Astrocyte of the cerebellum (primary cell): ENCODE results near the gene HEPHL1.
"Not testable (repeated sequence)": the region's sequence is repeated elsewhere in the genome, so short reads cannot be mapped to it uniquely, and the experiment has no call there.

ENCODE experiments used
- DNase-seq: peaks from one replicate; pipeline ENCODE4 v3.0.0-alpha.2; 2011; ENCODE audit warnings: low read depth
- H3K4me3 ChIP-seq: 2 replicates; pipeline ENCODE4 v1.5.1; 2011; ENCODE audit warnings: mild to moderate bottlenecking, low read depth, low read length, moderate library complexity
- in situ Hi-C: cut with HindIII; loops from 2 replicates; pipeline ENCODE4 v1.10.0; 2017; ENCODE audit warnings: low sequenced_read_pairs
- TF ChIP-seq, protein P1 (sequence below): IDR thresholded peaks from 2 replicates; pipeline ENCODE4 v1.5.1; 2012; ENCODE audit warnings: low read length, low read depth, moderate library complexity, mild to moderate bottlenecking; ENCODE audit errors: missing control alignments

HEPHL1 gene

GRCh38 chr11:94150056-94150455 lies 128.9 kb downstream of the HEPHL1 start:
- DNase-seq, result no peak
- in situ Hi-C loops, result no loop called here
- H3K4me3 ChIP-seq, result no peak overlapping the region
- TF ChIP-seq, protein P1, sequence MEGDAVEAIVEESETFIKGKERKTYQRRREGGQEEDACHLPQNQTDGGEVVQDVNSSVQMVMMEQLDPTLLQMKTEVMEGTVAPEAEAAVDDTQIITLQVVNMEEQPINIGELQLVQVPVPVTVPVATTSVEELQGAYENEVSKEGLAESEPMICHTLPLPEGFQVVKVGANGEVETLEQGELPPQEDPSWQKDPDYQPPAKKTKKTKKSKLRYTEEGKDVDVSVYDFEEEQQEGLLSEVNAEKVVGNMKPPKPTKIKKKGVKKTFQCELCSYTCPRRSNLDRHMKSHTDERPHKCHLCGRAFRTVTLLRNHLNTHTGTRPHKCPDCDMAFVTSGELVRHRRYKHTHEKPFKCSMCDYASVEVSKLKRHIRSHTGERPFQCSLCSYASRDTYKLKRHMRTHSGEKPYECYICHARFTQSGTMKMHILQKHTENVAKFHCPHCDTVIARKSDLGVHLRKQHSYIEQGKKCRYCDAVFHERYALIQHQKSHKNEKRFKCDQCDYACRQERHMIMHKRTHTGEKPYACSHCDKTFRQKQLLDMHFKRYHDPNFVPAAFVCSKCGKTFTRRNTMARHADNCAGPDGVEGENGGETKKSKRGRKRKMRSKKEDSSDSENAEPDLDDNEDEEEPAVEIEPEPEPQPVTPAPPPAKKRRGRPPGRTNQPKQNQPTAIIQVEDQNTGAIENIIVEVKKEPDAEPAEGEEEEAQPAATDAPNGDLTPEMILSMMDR, result no peak

DNA sequence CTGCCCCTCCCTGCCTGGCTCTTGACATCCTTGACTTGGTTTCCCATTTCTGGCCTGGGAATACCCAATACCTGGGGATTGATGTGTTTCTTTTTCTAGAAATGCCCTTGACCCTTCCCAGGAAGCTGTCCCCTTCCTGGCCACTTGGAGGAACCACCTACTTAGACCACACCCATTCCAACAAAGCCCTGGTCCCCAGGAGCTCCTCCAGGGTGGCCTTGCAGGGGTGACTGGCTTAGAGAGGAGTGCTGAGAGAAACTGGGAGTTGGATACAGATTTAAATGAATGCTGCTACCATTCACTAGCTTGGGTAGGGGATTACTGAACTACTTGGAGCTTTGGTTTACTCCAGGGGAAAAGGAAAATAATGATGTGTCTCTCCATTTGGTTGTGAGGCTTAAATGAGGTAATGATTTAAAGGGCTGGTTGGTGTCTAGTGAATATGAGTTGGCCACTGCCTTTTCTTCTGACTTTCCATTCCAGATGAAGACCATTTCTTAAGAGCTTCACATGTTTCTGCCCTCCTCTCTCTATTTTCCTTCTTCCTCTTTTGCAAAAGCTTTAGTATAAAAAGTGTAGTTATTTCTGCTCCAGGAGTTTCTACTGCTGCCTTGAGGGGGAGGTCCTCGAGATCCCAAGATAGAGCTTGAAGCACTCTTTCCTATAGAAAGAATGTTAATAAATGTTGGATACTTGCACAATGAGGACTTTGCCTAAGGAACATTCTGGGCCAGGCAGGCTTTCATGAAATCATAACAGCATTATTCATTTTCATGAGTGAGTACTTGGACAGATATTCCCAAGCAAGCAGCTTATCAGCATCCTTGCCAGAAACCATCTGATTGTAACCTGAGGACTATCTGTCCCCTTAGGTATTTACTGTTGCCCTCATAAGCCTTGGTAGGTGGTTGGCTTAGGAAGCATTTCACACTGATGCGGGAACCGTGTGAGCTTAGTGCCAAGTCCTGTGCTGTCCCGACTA lies 129.8 kb downstream of the HEPHL1 start:
- no peak for DNase-seq
- TF ChIP-seq, protein P1, result no peak
- in situ Hi-C loops, result no loop called here
- no peak overlapping the region for H3K4me3 ChIP-seq

DNA sequence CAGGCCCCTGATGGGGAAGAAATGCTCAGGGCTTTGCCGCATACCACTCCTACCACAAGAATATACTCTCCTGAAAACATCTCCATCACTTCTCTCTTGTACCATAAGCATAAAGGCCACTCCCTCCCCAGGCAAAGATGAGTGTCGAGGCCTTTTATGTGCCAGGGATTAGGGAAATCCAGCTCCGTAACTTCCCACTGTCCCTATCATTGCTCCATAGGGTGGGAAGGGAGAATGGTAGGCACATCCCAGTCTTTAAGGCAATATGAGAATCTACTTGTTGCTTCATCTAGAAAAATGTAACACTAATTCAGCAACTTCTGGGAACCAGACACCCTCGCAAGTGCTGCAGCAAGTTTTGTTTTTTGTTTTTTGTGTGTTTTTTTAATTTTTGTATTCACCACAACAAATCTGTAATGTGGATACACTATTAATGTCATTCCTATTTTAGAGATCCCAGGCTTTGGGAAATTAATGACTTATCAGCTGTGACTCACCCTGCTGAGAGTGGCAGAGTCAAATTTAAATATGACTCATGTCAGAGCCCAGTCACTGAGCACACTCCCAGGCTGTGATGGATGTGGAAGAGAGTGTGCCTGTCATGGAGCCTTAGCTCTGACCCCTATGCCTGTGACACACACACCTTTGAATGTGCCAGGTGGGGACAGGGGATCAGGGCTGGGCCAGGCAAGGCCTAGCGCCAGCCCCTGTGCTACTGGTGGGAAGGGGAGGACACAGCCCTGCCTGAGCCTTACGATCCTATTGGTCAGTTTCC lies 130.9 kb downstream of the HEPHL1 start:
- no peak overlapping the region for H3K4me3 ChIP-seq
- TF ChIP-seq, protein P1, result no peak
- in situ Hi-C loops, result no loop called here
- DNase-seq, result no peak

- TF ChIP-seq, protein P1, result no peak
- no peak overlapping the region for H3K4me3 ChIP-seq
- in situ Hi-C loops, result no loop called here
- no peak for DNase-seq
These were observed 131.5 kb downstream of the HEPHL1 start for GRCh38 chr11:94152678-94153065.

- DNase-seq, result no peak
- in situ Hi-C loops, result no loop called here
- H3K4me3 ChIP-seq, result no peak overlapping the region
- TF ChIP-seq, protein P1, result no peak
These were observed 132.2 kb downstream of the HEPHL1 start for GRCh38 chr11:94153320-94153719.

DNA sequence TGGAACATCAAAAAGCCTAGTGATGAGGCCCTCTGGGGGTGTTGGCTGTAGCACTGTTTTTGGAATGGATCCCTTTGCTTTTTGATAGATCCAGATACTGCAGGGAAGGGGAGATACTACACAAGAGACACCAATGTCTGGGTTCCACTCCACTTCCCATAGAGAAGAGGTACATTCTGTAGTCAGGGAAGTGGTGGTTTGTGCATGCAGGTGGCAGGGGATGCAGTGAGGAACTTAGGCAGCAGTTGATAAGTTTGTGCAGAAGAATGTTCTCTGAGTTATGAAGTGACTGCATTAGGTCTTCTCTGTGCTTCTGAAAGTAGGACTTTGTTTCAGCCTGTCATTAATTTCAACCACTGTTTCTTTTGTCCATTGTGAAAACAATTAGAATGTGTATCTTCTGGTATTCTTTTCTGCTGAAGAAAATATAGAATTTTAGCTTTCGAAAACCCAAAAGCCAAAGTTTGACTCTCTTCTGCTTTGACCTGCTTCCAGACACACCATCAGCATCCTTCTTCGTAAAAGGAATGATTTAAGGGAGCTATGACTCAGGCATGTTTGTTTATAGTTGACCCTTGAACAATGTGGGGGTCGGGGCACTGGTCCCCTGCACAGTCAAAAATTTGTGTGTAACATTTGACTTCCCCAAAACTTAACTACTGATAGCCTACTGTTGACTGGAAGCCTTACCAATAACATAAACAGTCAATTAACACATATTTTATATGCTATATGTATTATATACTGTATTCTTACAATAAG lies 133.1 kb downstream of the HEPHL1 start:
- TF ChIP-seq, protein P1, result no peak
- no peak for DNase-seq
- in situ Hi-C loops, result no loop called here

GRCh38 chr11:94157339-94157738 lies 136.2 kb downstream of the HEPHL1 start:
- DNase-seq, in situ Hi-C loops, H3K4me3 ChIP-seq: not testable (repeated sequence)

More for the DNA sequence above, 133.1 kb downstream of the HEPHL1 start:
- no peak overlapping the region for H3K4me3 ChIP-seq
